Measurements from ENCODE around the gene FAM110A.
"Not testable (repeated sequence)": the region's sequence is repeated elsewhere in the genome, so short reads cannot be mapped to it uniquely, and the experiment has no call there.

The FAM110A gene

DNA sequence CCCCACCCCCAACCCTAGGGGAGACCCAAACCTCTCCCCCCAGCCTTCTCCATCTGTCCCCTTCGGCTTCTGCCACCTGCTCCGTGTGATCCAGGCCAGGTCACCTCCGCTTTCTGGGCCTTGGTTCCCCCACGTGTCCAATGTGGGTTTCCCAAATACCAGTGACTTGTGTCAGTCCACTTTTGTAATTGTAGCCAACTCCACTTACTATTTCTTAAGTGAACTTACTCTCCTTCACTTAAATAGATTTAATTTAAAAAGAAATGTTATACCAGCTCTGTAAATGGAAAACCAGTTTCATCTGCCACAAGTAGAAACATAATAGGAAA is 10.0 kb upstream of the FAM110A start:
- no peak for DNase-seq (ENCODE audit: low read depth)

- DNase-seq (ENCODE audit: low read depth), result no peak
Measured at GRCh38 chr20:824490-824889, 9.0 kb upstream of the FAM110A start.

GRCh38 chr20:824916-825315 is 8.6 kb upstream of the FAM110A start:
- no peak for DNase-seq (ENCODE audit: low read depth)

- DNase-seq (ENCODE audit: low read depth), result no peak
Measured at GRCh38 chr20:825710-826421, 7.6 kb upstream of the FAM110A start.

GRCh38 chr20:826695-827323 is 6.7 kb upstream of the FAM110A start:
- no peak for DNase-seq (ENCODE audit: low read depth)

DNA sequence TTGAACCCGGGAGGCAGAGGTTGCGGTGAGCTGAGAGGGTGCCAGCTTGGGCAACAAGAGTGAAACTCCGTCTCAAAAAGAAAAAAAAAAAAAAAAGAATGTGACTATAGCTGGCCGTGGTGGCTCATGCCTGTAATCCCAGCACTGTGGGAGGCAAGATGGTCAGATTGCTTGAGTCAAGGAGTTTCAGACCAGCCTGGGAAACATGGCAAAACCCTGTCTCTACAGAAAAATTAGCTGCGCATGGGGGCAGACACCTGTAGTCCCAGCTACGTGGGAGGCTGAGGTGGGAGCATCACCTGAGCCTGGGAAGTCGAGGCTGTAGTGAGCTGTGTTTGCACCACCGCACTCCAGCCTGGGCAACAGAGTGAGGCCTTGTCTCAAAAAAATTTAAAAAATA is 5.5 kb upstream of the FAM110A start:
- not testable (repeated sequence) for DNase-seq (ENCODE audit: low read depth)

GRCh38 chr20:828987-829386 is 4.5 kb upstream of the FAM110A start:
- no peak for DNase-seq (ENCODE audit: low read depth)

GRCh38 chr20:829551-829950 is 4.0 kb upstream of the FAM110A start:
- DNase-seq (ENCODE audit: low read depth), result no peak

GRCh38 chr20:830011-830521 is 3.4 kb upstream of the FAM110A start:
- DNase-seq (ENCODE audit: low read depth), result no peak

DNA sequence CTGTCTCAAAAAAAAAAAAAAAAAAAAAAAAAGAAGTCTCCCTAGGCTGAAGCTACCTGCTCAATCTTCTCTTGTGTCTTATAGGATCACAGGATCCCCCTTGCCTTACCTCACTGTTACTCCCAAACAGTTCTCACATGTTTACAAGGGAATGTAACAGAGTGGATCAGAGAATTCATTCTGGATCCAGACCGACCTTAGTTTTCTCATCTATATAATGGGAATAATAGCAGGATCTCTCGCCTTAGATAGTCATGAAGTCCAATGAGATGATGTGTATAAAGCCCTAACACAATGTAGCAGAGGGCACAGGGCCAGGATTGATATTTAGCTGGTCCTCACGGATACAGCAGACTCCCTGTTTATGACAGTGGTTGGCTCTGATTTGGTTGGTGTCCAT is 2.3 kb upstream of the FAM110A start:
- no peak for DNase-seq (ENCODE audit: low read depth)

DNA sequence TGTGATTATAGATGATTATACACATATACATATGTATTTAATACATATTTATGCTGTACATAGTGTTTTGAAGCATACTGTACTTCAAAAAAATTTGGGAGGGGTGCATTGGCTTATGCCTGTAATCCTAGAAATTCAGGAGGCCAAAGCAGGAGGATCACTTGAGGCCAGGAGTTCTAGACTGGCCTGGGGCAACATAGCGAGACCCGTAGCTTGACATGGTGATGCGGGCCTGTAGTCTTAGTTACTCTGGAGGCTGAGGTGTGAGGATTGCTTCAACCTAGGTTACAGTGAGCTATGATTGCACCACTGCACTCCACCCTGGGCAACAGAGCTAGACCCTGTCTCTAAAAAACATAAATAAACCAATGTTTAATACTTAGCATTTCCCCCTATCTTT is 1.6 kb upstream of the FAM110A start:
- DNase-seq (ENCODE audit: low read depth), result no peak

GRCh38 chr20:833121-833449 is 430 bp upstream of the FAM110A start:
- DNase-seq (ENCODE audit: low read depth), result no peak

DNA sequence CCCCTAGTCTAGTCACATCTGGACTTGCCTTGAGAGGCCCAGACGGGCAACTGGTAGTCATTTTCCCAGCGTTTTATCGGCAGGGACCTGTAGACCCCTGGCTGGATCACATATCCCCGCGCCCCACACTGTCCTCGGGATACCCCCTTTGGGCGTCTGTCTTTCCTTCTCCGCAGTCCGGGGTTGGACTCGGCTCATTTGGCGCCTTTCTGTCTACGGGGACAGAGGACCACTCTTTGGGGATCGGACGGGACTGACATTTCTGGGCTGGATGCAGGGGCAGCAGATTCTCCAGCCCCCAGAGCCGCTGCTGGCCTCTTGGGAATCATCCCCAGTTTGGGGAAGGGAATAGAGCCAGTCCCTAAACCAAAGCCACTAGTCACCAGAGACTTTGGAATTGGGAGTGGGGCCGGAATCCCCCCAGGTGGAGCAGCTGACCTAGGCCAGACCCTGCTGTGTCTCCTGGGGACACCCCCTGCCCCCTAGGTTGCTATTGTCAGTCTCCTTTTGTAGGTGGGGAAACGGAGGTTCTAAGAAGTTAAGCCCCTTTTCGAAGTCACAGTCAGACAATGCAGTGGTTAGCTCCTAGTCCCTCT is 734 bp downstream of the FAM110A start:
- no peak for DNase-seq (ENCODE audit: low read depth)

GRCh38 chr20:835608-836045 is 2.1 kb downstream of the FAM110A start:
- DNase-seq (ENCODE audit: low read depth), result no peak

DNA sequence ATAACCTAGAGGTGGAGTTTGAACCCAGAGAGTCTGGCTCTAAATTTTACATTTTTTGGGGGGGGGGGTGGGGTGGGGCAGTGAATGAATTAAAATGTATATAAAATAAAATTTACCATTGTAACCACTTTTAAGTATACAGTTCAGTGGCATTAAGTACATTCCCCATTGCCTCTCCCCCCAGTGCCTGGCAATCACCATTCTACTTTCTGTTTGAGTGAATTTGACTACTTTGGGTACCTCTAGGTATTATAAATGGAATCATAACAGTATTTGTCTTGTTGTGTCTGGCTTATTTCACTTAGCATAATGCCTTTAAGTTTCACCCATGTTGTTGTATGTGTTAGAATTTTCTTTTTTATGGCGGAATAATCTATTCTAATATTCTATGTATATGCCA is 2.7 kb downstream of the FAM110A start:
- DNase-seq (ENCODE audit: low read depth), result no peak

GRCh38 chr20:839015-839414 is 5.5 kb downstream of the FAM110A start:
- no peak for DNase-seq (ENCODE audit: low read depth)

- DNase-seq (ENCODE audit: low read depth), result no peak
Measured at GRCh38 chr20:839626-840025, 6.1 kb downstream of the FAM110A start.

DNA sequence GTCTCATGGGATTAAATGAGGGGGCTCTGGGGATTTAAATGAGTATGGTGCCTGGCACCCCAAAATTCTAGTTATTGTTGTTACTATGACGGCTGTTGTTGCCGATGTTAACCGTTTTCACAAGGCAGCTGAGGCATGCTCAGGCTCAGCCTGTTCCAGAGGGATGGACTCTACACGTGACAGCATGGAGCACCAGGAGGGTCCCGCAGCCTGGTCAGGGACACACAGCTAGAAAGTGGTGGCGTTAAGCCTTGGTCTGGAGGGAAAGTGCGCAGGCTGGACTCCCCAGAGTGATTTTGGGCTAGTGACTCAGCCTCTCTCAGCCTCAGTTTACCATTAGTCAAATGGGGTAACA is 7.0 kb downstream of the FAM110A start:
- DNase-seq (ENCODE audit: low read depth), result no peak

DNA sequence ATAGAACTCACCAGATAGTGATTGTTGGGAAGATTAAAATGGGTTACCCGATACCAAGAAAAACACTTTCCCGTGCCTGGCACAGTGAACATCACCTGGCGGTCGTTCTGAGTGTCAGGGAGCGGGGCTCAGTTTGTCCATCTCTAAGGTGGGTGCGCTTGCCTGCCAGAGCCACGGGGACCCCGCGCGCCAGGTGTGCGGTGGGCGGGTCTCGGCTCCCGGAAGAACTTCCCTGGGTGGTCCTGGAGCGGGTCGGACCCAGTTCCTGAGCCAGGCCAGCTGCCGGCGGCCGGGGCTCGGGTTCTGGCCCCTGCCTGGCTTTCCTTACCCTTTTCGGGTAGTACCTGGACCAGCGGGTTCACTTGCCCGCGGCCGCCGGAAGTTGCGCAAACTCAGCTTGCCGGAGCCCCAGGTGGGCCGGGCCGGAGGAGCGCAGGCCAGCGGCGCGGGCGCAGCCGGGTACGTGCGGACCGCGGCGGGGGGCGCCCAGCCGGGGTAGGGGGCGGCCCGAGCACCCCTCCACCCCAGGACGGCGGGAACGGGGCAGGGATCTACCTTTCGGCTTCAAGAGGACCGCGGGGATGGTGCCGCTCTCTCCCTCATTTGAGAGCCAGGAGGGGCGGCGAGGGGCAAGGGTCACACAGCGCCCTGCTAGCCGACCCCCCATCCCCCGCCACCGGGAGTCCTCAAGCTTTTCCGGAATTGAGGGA is 7.5 kb downstream of the FAM110A start:
- DNase-seq (ENCODE audit: low read depth), result no peak

DNA sequence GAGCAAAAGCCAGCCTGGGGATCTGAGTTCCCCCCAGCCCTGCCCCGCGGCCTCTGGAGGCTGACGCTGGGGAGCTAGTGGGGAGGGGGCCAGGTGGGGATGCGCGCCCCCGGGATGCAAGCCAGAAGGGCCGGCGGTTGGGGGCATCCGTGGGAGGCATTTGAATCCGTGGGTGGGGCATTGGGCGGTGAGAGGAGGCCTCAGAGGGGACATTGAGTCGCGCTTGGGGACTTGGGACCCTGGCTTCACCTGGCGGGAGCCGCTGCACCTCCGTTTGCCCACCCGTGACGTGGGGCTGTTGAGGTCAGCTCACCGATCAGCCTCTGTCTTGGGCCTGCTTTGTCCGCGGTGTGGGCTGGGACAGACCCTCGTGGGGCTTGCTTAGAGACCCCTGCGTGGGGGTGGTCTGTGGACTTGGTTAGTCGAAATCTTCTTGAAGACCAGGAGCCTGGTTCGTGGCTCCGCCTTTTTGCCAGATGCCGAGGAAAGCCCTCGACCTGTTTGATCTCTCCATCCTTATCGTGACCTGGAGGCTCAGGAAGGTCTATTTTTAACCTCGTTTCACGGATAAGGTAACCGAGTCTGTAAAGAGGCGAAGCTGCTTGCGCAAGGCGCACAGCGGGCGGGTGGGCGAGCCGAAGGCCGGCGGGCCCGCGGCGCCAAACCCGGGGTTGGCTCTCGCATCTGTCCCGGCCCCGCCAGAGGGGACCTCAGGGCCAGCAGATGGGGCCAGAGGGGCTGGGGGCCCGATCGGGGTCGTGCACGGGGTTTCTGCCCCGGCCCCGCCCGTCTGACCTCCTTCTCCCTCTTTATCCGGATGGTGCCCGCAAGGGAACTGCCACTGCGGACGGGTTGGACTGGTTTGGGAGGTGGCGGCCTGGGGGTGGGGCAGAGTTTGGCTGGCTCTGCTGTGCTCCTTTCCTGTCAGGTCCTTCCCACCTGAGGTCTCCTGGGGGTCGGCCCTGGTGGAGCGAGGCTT is 8.3 kb downstream of the FAM110A start:
- no peak for DNase-seq (ENCODE audit: low read depth)

DNA sequence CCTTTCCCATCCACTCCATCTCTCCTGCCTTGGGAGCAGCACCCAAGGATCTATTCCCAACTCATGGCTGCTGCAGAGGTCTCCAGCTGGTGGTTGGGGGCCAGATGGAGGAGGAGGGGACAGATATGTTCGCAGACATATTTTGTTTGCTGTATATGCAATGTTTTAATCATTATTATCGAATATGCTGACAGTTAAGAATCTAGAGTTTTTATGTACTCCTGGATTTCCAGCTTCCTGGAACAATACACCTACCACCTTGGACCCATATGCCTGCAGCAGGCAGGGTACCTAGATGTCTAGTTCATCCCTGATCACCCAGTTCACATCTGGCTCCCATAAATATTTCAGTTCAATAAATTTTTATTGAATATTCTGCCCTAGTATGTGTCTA is 9.0 kb downstream of the FAM110A start:
- no peak for DNase-seq (ENCODE audit: low read depth)

DNA sequence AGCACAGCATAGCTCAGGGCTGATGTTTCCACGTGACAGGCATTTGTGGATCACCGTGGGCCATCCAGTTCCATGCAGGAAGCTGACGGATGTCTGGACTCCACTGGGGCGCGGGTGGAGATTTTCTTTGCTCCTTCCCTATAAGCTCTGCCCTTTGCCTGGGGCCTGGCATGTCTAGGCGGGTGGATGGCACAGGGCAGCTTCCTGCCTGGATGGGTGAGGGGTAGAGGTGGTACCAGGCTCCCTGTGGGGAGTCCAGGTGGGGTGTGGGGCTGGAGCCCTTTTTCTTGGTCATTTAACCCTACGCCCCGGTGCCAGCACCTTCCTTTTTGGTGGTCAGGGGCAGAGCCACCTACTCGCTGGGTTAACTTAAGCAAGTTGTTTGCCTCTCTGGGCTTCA is 10.4 kb downstream of the FAM110A start:
- no peak for DNase-seq (ENCODE audit: low read depth)

Data from T-helper 22 cell (primary cell).